GM18868 (cell line): ENCODE data around the gene LRCH1.
A peak's percentile ranks its signal among the peaks of the same experiment; 100 is the strongest.

Source experiments
- ATAC-seq: cut with Tn5 transposase; IDR thresholded peaks from one replicate; pipeline ENCODE4 v1.9.1; 2021; ENCODE audit warnings: mild to moderate bottlenecking, moderate library complexity; ENCODE audit not compliant: unreplicated experiment

Gene LRCH1

DNA sequence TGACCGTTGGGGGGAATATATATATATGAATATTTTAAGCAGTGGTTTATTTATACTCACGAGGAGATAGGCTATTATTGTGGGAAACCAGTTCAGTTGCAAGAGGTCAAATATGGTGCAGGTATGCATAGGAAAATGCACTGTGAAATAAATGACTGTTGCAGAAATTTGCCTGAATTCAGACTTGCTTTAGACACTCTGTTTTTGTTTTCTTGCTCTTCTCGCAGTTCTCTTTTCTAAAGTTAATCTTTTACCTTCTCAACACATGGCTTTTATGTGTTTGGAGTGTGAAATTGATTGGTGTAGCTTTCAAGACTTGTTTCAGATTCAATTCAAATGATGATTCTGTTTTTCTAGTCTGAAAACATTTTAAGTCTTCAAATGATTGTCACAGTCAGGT lies 109.7 kb downstream of the LRCH1 start:
- ATAC-seq = no peak

- ATAC-seq = no peak
Measured at GRCh38 chr13:46663206-46664037, 110.5 kb downstream of the LRCH1 start.

DNA sequence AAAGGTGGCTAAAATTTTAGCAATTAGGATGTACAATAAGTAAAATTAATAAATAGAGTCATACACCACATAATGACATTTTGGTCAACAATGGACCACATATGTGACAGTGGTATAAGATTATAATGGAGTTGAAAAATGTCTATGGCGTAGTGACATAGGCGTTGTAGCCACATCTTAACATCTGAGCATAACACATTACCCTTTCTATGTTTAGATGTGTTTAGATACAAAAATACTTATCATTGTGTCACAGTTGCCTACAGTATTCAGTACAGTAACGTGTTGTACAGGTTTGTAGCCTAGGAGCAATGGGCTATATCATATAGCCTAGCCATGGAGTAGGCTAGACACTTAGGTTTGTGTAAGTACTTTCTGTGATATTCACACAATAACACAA lies 111.2 kb downstream of the LRCH1 start:
- ATAC-seq = no peak

DNA sequence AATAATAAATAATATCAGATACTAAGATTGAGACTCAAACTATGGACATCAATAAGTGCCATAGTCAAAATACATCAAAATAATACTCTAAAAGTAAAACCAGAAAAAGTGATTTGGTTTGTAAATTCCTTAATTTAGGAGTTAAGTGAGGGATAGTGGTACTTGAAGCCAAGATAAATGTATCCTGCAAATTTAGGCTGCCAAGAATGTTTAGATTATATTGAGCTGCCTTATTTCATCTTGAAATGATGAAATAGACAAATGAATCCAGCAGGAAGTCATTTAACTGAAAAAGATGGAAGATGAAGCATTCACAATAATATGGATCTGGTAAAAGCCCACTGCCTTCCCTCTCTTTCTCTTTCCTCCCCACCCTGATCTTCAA lies 112.3 kb downstream of the LRCH1 start:
- ATAC-seq = no peak

- ATAC-seq = no peak
Measured at GRCh38 chr13:46665633-46666482, 112.9 kb downstream of the LRCH1 start.

DNA sequence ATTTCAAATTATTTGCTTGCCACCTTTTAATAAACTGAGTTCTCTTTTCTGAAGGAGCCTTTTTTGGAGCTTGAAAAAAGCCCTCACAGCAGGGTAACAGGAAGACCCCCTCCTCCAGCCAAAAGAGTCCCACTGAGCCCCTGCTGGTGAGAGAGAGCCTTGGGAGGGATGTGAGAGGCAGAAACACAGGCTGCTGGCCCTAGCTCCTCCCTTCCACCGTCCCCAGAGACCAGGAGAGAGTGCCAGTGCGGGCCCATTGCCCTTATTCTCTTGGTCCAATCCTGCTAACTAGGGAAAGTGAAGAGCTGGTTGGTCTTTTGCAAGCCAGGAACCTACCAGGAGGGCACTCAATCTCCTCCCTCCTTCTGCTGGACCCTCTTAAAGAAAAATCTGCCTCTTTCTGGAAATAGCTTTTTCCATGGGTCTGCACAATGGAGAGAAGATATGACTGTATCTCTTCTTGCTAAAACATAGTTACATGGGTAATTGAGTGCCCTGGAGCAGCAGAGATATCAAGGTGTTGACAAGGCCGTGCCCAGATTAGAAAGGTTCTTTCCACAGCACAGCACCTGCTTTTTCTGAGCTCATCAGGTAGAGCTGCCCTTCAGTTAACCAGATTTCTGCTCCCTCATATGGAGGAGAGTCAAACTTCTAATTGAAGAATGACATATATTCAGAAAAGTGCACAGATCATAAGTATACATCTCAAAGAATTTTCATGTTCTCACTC lies 113.9 kb downstream of the LRCH1 start:
- peak; percentile 30 for ATAC-seq

DNA sequence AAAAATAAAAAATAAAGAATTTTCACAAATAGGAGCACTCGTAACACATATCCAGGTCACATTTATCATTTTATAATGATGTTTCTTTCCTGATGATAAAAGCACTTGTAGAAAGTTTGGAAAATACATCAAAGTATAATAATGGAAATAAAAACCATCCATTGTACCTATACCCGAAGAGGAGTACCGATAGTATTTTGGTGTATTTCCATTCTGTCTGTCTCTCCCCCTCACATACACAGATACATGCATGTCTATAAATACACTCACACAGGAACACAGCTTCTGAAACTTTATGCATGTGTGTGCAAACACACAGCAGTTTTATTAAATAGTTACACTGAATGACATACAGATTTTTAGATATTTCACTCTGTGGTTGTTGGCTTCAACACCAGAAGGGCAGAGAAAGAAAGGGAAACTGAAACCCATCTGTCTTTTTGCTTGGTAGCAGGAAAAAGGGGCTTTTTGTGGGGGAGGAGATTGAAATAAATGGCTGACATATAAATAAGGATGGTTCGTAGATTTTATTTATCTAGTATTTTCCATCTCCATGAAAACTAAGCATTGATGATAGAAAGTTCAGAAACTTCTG lies 114.8 kb downstream of the LRCH1 start:
- ATAC-seq = peak; percentile 66

DNA sequence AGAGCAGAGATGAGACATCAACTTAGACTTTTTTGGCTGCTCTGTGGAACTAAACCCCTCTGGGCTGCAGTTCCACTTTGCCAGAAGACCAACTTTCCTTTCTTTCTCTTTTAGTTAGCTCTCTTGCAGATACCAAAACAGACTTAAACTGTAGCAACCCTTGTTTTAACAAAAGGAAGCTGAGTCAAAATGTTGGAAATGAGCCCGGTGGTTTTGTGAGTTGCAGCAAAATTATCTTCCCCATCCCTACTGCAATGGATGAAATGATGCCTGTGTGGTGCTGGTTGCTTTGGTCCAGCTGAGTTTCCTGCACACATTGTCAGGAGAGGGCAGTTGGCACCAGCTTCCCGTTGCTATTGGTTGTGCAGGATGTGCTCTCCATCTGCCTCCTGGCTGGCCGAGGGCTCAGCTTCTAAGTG lies 115.3 kb downstream of the LRCH1 start:
- ATAC-seq = peak; percentile 15

GRCh38 chr13:46668931-46669525 lies 116.1 kb downstream of the LRCH1 start:
- no peak for ATAC-seq

GRCh38 chr13:46672338-46673090 lies 119.5 kb downstream of the LRCH1 start:
- no peak for ATAC-seq

- no peak for ATAC-seq
Measured at GRCh38 chr13:46675016-46675415, 122.0 kb downstream of the LRCH1 start.

- ATAC-seq = no peak
Measured at GRCh38 chr13:46676378-46676725, 123.4 kb downstream of the LRCH1 start.

- peak; percentile 90 for ATAC-seq
Measured at GRCh38 chr13:46679369-46680120, 126.6 kb downstream of the LRCH1 start.

- no peak for ATAC-seq
Measured at GRCh38 chr13:46682015-46682414, 129.0 kb downstream of the LRCH1 start.

DNA sequence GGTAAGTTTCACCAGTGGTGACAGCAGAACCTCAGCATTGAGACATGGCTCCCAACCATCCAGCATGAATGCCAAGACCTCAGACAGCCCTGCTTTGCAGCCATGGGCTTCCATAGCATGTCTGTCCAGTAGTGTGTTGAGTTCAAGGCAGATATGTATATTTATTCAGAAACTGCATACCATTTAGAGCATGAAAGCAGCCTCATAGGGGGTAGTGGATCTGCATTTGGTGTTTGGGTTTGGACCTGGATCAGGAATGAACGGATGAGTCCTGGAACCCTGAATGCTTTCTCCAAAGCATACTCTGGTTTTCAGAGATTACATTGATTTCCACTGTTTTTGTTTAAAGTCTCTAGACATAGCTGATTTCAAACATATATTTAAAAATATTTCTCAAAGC lies 129.7 kb downstream of the LRCH1 start:
- no peak for ATAC-seq

GRCh38 chr13:46683676-46684260 lies 130.8 kb downstream of the LRCH1 start:
- ATAC-seq = no peak

GRCh38 chr13:46684287-46685001 lies 131.5 kb downstream of the LRCH1 start:
- no peak for ATAC-seq

DNA sequence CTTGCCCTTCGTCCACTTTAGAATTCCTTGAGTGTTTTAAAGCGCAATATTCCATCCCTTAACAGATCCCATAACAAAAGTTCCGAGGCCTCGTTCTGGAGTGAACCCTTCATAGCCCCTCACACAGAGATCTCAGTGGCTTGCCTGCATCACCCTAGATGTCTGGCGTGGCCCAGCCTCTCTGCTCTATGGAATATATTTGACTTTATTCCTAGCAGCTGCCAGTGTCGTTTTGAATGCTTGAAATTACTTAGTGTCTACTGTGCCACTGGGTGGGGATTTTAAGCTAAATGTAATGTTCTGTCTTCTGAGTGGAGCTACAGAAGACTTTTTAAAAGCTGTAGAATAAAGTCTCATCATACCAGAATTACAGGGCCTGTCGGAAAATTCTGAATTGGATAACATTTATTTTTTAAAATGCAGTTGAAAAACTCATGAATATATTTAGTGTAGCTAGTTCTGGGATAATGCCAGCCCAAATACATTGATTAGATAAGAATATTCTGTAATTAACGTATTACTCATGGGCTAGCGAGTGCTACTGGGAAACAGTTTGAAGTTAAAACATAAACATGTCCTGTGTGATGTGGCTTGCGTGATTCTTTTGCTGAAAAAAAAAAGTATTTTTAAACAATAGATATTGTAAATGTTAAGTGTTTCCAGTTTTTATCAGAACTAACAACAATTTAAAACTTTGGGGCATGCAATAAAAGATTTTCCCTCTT lies 132.2 kb downstream of the LRCH1 start:
- no peak for ATAC-seq
